GM23248 (cell line): ENCODE data around the gene GHR.

Experiments
- EZH2 ChIP-seq: fragments of 200-600 bp; sonication (generic); IDR thresholded peaks from 2 replicates; pipeline ENCODE4 v1.6.1; 2018; ENCODE audit warnings: antibody characterized with exemption, mild to moderate bottlenecking; ENCODE audit not compliant: insufficient read depth, poor library complexity, severe bottlenecking
- EZH2phosphoT487 ChIP-seq: fragments of 200-600 bp; sonication (generic); IDR thresholded peaks from 2 replicates; pipeline ENCODE4 v1.6.1; 2018; ENCODE audit warnings: antibody characterized with exemption, moderate library complexity, mild to moderate bottlenecking, low read depth; ENCODE audit not compliant: insufficient read depth

DNA sequence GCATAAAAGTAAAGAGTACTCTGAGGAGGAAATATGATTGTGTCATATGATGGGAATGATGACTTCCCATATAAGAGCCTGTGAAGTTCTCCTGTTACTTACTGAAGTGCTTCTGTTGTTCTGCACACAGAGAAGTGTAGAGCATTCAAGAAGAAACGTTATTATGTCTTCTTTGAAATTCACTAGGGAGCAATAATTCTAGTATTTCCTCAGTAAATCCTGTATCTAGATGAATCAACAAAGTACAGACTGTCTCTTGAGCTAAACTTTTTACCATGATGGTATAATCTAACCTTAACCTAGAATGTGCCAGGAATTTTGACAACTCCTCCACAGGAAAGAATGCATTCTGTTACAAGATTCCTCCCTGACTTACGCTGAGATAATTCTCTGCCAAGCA is 18.9 kb upstream of the GHR start:
- no peak for TF ChIP-seq EZH2phosphoT487
- TF ChIP-seq EZH2, result no peak
